Measurements from ENCODE around the gene CCDC68.
"Not testable (repeated sequence)": the region's sequence is repeated elsewhere in the genome, so short reads cannot be mapped to it uniquely, and the experiment has no call there.

The CCDC68 gene

GRCh38 chr18:54871231-54871630 lies 88.0 kb downstream of the CCDC68 start:
- DNase-seq = peak; percentile 96

DNA sequence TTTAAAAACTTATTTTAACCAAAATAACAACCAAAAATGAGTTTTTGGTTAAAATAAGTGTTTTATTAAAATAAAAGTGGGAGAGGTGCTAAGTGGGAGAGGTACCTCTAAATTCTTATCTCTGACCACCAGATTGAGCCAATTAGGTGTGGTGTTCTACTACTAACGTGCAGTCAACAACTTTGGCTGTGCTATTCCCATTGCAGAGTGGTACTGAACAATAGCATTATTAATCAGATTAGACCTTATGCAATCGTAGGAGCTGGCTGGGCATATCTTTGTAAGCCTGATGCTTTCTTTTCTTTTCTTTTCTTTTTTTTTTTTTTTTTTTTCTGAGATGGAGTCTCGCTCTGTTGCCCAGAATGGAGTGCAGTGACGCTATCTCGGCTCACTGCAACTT lies 92.1 kb downstream of the CCDC68 start:
- DNase-seq = peak; percentile 93

DNA sequence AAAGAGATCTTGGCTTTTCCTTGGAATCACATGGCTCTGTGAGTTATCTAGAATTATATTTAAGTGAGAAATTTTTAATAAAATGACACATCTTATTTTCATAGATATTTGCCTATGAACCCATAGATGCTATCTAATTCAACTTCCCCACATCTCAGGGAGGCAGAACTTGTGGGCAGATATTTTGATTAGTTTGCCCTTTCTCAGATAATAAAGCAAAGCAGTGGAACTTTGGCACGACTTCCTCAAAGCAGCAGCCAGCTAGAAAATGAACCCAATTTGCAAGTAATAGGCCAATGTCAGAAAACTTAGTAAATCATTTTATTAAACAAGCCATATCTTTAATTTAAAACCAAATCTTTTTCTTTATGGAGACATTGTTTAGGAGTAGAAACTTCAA lies 98.3 kb downstream of the CCDC68 start:
- peak; percentile 45 for DNase-seq

GRCh38 chr18:54859667-54860421 lies 99.4 kb downstream of the CCDC68 start:
- no peak for DNase-seq

- DNase-seq = no peak
Observed at GRCh38 chr18:54857499-54857898, 101.8 kb downstream of the CCDC68 start.

DNA sequence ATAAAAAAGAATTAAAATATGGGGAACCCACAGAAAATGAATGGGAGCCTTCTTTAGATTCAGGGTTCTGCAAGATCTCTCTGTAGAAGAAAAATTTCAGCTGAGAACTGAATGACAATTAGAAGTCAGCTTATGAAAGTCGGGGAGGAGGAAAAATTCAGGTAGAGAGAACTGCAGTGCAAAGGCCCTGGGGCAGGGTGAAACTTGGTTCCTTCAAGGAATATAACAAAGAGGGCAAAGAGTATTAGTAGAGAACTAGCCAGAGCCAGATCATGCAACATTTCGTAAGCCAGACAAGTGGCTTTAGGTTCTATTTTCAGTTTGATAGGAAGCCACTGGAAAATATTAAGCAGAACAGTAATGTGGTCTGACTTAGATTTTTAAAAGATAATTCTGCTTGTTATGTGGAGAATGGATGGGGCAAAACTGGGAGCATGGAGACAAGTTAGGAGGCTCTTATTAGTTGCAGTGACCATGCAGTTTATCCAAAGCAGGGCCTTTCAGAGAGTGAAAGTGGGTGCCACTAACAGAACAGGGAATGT lies 103.1 kb downstream of the CCDC68 start:
- peak; percentile 26 for DNase-seq

DNA sequence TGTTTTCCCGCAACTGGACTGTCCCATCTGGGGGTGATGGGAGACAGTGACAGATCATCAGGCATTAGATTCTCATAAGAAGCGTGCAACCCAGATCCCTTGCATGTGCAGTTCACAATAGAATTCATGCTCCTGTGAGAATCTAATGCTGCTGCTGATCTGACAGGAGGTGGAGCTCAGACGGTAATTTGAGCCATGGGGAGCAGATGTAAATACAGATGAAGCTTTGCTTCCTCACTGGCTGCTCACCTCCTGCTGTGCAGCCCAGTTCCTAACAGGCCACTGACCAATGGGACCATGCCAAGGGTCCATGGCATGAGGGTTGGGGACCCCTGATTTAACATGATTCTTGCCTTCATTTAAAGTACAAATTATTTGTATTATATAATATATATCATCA lies 104.2 kb downstream of the CCDC68 start:
- not testable (repeated sequence) for DNase-seq

DNA sequence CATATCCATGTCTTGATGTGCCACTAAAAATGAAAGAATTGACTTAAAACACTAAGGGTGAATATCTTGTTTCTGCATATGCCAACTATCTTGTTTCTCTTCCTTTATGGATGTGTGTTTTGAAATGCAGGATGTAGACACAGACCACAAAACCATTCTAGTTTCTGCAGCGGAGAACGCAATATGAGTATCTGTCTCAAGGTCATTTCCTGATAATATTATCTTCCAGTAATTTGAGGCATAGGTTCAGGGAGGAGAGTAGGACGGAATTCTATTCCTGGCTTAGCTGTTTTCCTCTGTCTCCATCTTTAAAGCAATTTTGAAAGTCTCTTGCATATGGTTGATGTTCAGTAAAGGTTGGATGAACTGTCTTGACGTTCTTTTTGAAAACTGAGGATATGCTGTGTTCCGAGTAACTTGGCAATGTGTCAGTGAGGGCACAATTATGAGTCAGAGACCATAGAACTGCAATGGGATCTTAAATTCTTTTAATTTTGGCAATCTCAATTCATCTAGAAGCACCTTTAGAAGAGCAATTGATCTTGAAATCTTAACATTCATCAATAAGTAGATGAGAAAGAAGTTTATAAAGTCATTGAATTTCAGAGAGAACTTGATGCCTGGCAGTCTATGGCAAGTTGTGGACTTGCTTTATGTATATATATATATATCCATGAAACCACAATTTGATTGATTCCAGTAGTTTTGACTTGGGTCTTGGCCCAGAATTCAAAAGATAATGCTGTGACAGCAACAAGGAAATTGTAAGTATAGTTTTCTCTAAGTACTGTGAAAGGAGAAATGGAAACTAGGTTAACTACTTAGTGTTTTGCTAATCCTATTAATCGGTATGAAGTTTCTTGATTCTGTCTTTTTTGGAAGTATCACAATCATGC lies 106.2 kb downstream of the CCDC68 start:
- DNase-seq = peak; percentile 62
